GM19455 (cell line): Measurements from ENCODE around the gene GGT7.
"Not testable (repeated sequence)": the region's sequence is repeated elsewhere in the genome, so short reads cannot be mapped to it uniquely, and the experiment has no call there.

ENCODE experiments used
- ATAC-seq: cut with Tn5 transposase; IDR thresholded peaks from one replicate; pipeline ENCODE4 v1.9.1; 2021; ENCODE audit not compliant: unreplicated experiment

Gene GGT7

GRCh38 chr20:34872622-34873224, at the start of gene GGT7:
Gene GGT7, minus strand, starts transcription at chr20:34872856. Its CDS starts 41 bp downstream, at chr20:34872815.
- ATAC-seq: peak; percentile 47

- ATAC-seq: no peak
Measured at GRCh38 chr20:34921436-34921835, 48.8 kb upstream of the GGT7 start.

GRCh38 chr20:34920055-34920454, 47.4 kb upstream of the GGT7 start:
- ATAC-seq: no peak

- ATAC-seq: no peak
Measured at GRCh38 chr20:34916774-34917354, 44.2 kb upstream of the GGT7 start.

GRCh38 chr20:34915749-34916455, 43.2 kb upstream of the GGT7 start:
- no peak for ATAC-seq

GRCh38 chr20:34915131-34915530, 42.5 kb upstream of the GGT7 start:
- no peak for ATAC-seq

- ATAC-seq: no peak
Measured at GRCh38 chr20:34907616-34908469, 35.2 kb upstream of the GGT7 start.

GRCh38 chr20:34904202-34904621, 31.6 kb upstream of the GGT7 start:
- no peak for ATAC-seq

GRCh38 chr20:34898731-34899130, 26.1 kb upstream of the GGT7 start:
- not testable (repeated sequence) for ATAC-seq

GRCh38 chr20:34898129-34898528, 25.5 kb upstream of the GGT7 start:
- not testable (repeated sequence) for ATAC-seq

- no peak for ATAC-seq
Measured at GRCh38 chr20:34896086-34896621, 23.5 kb upstream of the GGT7 start.

- ATAC-seq: no peak
Measured at GRCh38 chr20:34895465-34895864, 22.8 kb upstream of the GGT7 start.

GRCh38 chr20:34894723-34895122, 22.1 kb upstream of the GGT7 start:
- ATAC-seq: no peak

GRCh38 chr20:34892671-34893070, 20.0 kb upstream of the GGT7 start:
- ATAC-seq: no peak

GRCh38 chr20:34891166-34892062, 18.8 kb upstream of the GGT7 start:
- ATAC-seq: no peak

- ATAC-seq: no peak
Measured at GRCh38 chr20:34888468-34888867, 15.8 kb upstream of the GGT7 start.

- ATAC-seq: no peak
Measured at GRCh38 chr20:34887023-34887422, 14.4 kb upstream of the GGT7 start.

- ATAC-seq: no peak
Measured at GRCh38 chr20:34886122-34886521, 13.5 kb upstream of the GGT7 start.

- no peak for ATAC-seq
Measured at GRCh38 chr20:34884260-34884659, 11.6 kb upstream of the GGT7 start.

- ATAC-seq: no peak
Measured at GRCh38 chr20:34883809-34884208, 11.2 kb upstream of the GGT7 start.
